PC-9 (cell line): ENCODE data around the gene SLC12A4. TPM values are rescaled to one million over a fixed set of nuclear protein-coding genes. Genes with fewer than 3 reads are reported as not detected.

Experiments
- BruUV-seq: library from RNA; stranded (reverse); fragments of 400-500 nt; replicated peaks from 2 replicates; lab custom pipeline; 2021; lab: Mats Ljungman, UMichigan
- CTCF ChIA-PET: fragments of 300-600 bp; sonication (Branson Sonifier 250); formaldehyde crosslinking; loops from one replicate; lab custom pipeline; 2022; ENCODE audit warnings: antibody characterized with exemption; lab: Charles Lee
- POLR2A ChIA-PET: fragments of 300-600 bp; sonication (Branson Sonifier 250); formaldehyde crosslinking; loops from one replicate; lab custom pipeline; 2022; ENCODE audit warnings: antibody characterized with exemption; ENCODE audit not compliant: unreplicated experiment; lab: Charles Lee
- DNase-seq, 2 experiments: peaks; one replicate each; pipeline versions ENCODE4 v3.0.0 to v3.0.0-alpha.2; 2015 to 2022; ENCODE audit warnings: mixed read lengths in 1 of 2
- H2AFZ ChIP-seq: fragments of 200-600 bp; sonication (generic); 2 replicates; pipeline ENCODE4 v1.8.1; 2017; ENCODE audit warnings: antibody characterized with exemption
- H3F3A ChIP-seq: fragments of 200-600 bp; sonication (generic); 2 replicates; pipeline ENCODE4 v1.8.1; 2017; ENCODE audit warnings: antibody characterized with exemption, mild to moderate bottlenecking, low read depth; ENCODE audit not compliant: insufficient read depth
- H3K27ac ChIP-seq: fragments of 200-600 bp; sonication (generic); 2 replicates; pipeline ENCODE4 v1.6.1; 2016; ENCODE audit warnings: mixed run types
- H3K27me3 ChIP-seq: fragments of 200-600 bp; sonication (generic); 2 replicates; pipeline ENCODE4 v1.6.1; 2016; ENCODE audit warnings: low read depth, mixed run types; ENCODE audit not compliant: insufficient read depth
- H3K36me3 ChIP-seq: fragments of 200-600 bp; sonication (generic); 2 replicates; pipeline ENCODE4 v1.6.1; 2016; ENCODE audit warnings: low read depth, mixed run types
- H3K4me1 ChIP-seq: fragments of 200-600 bp; sonication (generic); replicated peaks from 2 replicates; pipeline ENCODE4 v1.6.1; 2016; ENCODE audit warnings: mixed run types; ENCODE audit not compliant: insufficient read depth
- H3K4me2 ChIP-seq: fragments of 200-600 bp; sonication (generic); 2 replicates; pipeline ENCODE4 v1.6.1; 2017; ENCODE audit warnings: mixed run types
- H3K4me3 ChIP-seq: fragments of 200-600 bp; sonication (generic); 2 replicates; pipeline ENCODE4 v1.6.1; 2016; ENCODE audit warnings: mixed run types
- H3K79me2 ChIP-seq: fragments of 200-600 bp; sonication (generic); 2 replicates; pipeline ENCODE4 v1.6.1; 2017; ENCODE audit warnings: low read depth, mixed run types
- H3K9me2 ChIP-seq: fragments of 200-600 bp; sonication (generic); 2 replicates; pipeline ENCODE4 v1.8.1; 2017; ENCODE audit warnings: mild to moderate bottlenecking; ENCODE audit not compliant: insufficient read depth
- H3K9me3 ChIP-seq: fragments of 200-600 bp; sonication (generic); 2 replicates; pipeline ENCODE4 v1.8.1; 2016; ENCODE audit warnings: low read depth; ENCODE audit not compliant: insufficient read depth
- H4K20me1 ChIP-seq: fragments of 200-600 bp; sonication (generic); 2 replicates; pipeline ENCODE4 v1.8.1; 2017; ENCODE audit not compliant: insufficient read depth
- CTCF ChIP-seq: fragments of 200-600 bp; sonication (generic); conservative IDR thresholded peaks from 2 replicates; pipeline ENCODE4 v1.6.1; 2017; ENCODE audit warnings: mixed run types, antibody characterized with exemption, mild to moderate bottlenecking, moderate library complexity
- EZH2 ChIP-seq: fragments of 200-600 bp; sonication (generic); IDR thresholded peaks from 2 replicates; pipeline ENCODE4 v1.8.0; 2017; ENCODE audit warnings: antibody characterized with exemption, low read depth
- intact Hi-C: fragments of 100-400 bp; cut with micrococcal nuclease; formaldehyde crosslinking; loops from one replicate; pipeline ENCODE4 v1.10.0; 2022; ENCODE audit not compliant: unreplicated experiment
- total RNA-seq: library from RNA; stranded (reverse); gene quantifications from 2 replicates; pipeline ENCODE4 v1.2.3, GENCODE V29; 2021

SLC12A4 gene
- total RNA-seq, 1 experiment from 2014 or later = 27.0 TPM

- Histone ChIP-seq H3K4me3 (no peak overlapping the region), H3F3A (peaks cover 2% of the 10 kb centered on the region; the same call in 1 of the 2 replicates), H3K9me3 (no peaks in the 10 kb centered on the region), H3K4me1 (no peaks in the 10 kb centered on the region), H3K27ac (no peak overlapping the region), H3K9me2 (no peaks in the 10 kb centered on the region), H3K36me3 (no peaks in the 10 kb centered on the region), H2AFZ (no peak overlapping the region), H3K27me3 (no peaks in the 10 kb centered on the region), H4K20me1 (peaks cover 6% of the 10 kb centered on the region), H3K79me2 (no peaks in the 10 kb centered on the region), H3K4me2 (no peak overlapping the region)
- intact Hi-C loops = loop anchor here (10.0 kb wide), 1 partner anchor 98 kb away; no protein-coding TSS in a partner anchor
- no peak for DNase-seq
- no TSS peak for BruUV-seq
- POLR2A ChIA-PET = interaction anchor here (0.5 kb wide), 1 partner anchor 20 kb away, joined by 3 read pairs; no protein-coding TSS in a partner anchor
- CTCF ChIA-PET = interaction anchor here (0.6 kb wide), 1 partner anchor 369 kb away, joined by 3 read pairs; no protein-coding TSS in a partner anchor
- TF ChIP-seq EZH2 (no peak), CTCF (no peak)
These were observed 21.4 kb downstream of the SLC12A4 start for GRCh38 chr16:67946966-67947558.

GRCh38 chr16:67946128-67946569 lies 22.3 kb downstream of the SLC12A4 start:
- Histone ChIP-seq H3K36me3 (no peaks in the 10 kb centered on the region), H3F3A (peaks cover 9% of the 10 kb centered on the region), H3K27ac (no peak overlapping the region), H3K4me2 (no peak overlapping the region), H2AFZ (no peak overlapping the region), H3K27me3 (no peaks in the 10 kb centered on the region), H3K79me2 (no peaks in the 10 kb centered on the region), H4K20me1 (peaks cover 14% of the 10 kb centered on the region), H3K4me3 (no peak overlapping the region), H3K9me2 (no peaks in the 10 kb centered on the region), H3K9me3 (no peaks in the 10 kb centered on the region), H3K4me1 (no peaks in the 10 kb centered on the region)
- intact Hi-C loops = loop anchor here (10.0 kb wide), 1 partner anchor 99 kb away; no protein-coding TSS in a partner anchor
- TF ChIP-seq EZH2 (no peak), CTCF (no peak)
- POLR2A ChIA-PET = no interaction called here
- CTCF ChIA-PET = no interaction called here
- DNase-seq = no peak
- BruUV-seq = no TSS peak

- no peaks in the 10 kb centered on the region for H3K4me1 ChIP-seq
These were observed 23.0 kb downstream of the SLC12A4 start for GRCh38 chr16:67945392-67945933.

More at GRCh38 chr16:67945392-67945933, 23.0 kb downstream of the SLC12A4 start:
- Histone ChIP-seq H3K9me2 (no peaks in the 10 kb centered on the region), H4K20me1 (peaks cover 14% of the 10 kb centered on the region), H3K79me2 (no peaks in the 10 kb centered on the region), H3K4me2 (no peak overlapping the region), H3K27ac (no peak overlapping the region), H3F3A (peaks cover 14% of the 10 kb centered on the region), H3K27me3 (no peaks in the 10 kb centered on the region), H3K4me3 (no peak overlapping the region), H3K36me3 (no peaks in the 10 kb centered on the region), H2AFZ (no peak overlapping the region), H3K9me3 (no peaks in the 10 kb centered on the region)
- TF ChIP-seq EZH2 = no peak
- TF ChIP-seq CTCF = no peak
- ChIA-PET POLR2A (no interaction called here), CTCF (no interaction called here)
- intact Hi-C loops = loop anchor here (10.0 kb wide), 1 partner anchor 99 kb away; no protein-coding TSS in a partner anchor
- no peak for DNase-seq
- BruUV-seq = no TSS peak
